Keratinocyte (primary cell): ENCODE measurements around the gene ITIH3. TPM values are rescaled to one million over a fixed set of nuclear protein-coding genes. Genes with fewer than 3 reads are reported as not detected.

Experiments
- DNase-seq: peaks from one replicate; pipeline ENCODE4 v3.0.0-alpha.2; 2011; ENCODE audit warnings: low read depth, missing footprints, low spot score
- FAIRE-seq: peaks from 2 replicates; lab custom pipeline; 2011; peaks lifted over from hg19 to GRCh38; lab: Jason Lieb, UNC
- H2AFZ ChIP-seq: 2 replicates; pipeline ENCODE4 v1.6.0; 2012; ENCODE audit warnings: low read length, control low read depth, inconsistent platforms; ENCODE audit not compliant: control insufficient read depth
- H3K27ac ChIP-seq: 2 replicates; pipeline ENCODE4 v1.5.1; 2011; ENCODE audit warnings: low read length; ENCODE audit not compliant: control insufficient read depth, insufficient read depth
- H3K27me3 ChIP-seq: 3 replicates; pipeline ENCODE4 v1.6.0; 2011; ENCODE audit warnings: low read length; ENCODE audit not compliant: control insufficient read depth, insufficient read depth; ENCODE audit errors: extremely low read depth
- H3K36me3 ChIP-seq, 2 experiments: 2 replicates in 1 of 2; 3 replicates in 1 of 2; pipeline ENCODE4 v1.5.1; 2011; ENCODE audit warnings: low read length in 2 of 2, mild to moderate bottlenecking in 1 of 2; ENCODE audit not compliant: control insufficient read depth in 2 of 2, insufficient read depth in 2 of 2; ENCODE audit errors: extremely low read depth in 1 of 2
- H3K4me1 ChIP-seq: 3 replicates; pipeline ENCODE4 v1.5.1; 2011; ENCODE audit warnings: low read length; ENCODE audit not compliant: control insufficient read depth, insufficient read depth; ENCODE audit errors: extremely low read depth
- H3K4me2 ChIP-seq: 3 replicates; pipeline ENCODE4 v1.6.0; 2011; ENCODE audit warnings: low read depth, low read length; ENCODE audit not compliant: control insufficient read depth, insufficient read depth; ENCODE audit errors: extremely low read depth
- H3K4me3 ChIP-seq, 3 experiments: fragments of 200-600 bp in 1 of 3; sonication (generic) in 1 of 3; 2 replicates in 2 of 3; 3 replicates in 1 of 3; pipeline ENCODE4 v1.5.1; 2011 to 2016; ENCODE audit warnings: low read length in 3 of 3, mild to moderate bottlenecking in 3 of 3, control low read depth in 2 of 3, inconsistent platforms in 1 of 3, low read depth in 1 of 3, mixed read lengths in 1 of 3, mixed run types in 1 of 3, moderate library complexity in 1 of 3; ENCODE audit not compliant: control insufficient read depth in 2 of 3, insufficient read depth in 2 of 3; ENCODE audit errors: extremely low read depth in 1 of 3
- H3K79me2 ChIP-seq: 2 replicates; pipeline ENCODE4 v1.6.0; 2012; ENCODE audit warnings: low read length; ENCODE audit not compliant: control insufficient read depth, insufficient read depth
- H3K9ac ChIP-seq: 3 replicates; pipeline ENCODE4 v1.6.0; 2011; ENCODE audit warnings: low read length; ENCODE audit not compliant: control insufficient read depth, insufficient read depth; ENCODE audit errors: extremely low read depth
- H3K9me1 ChIP-seq: 3 replicates; pipeline ENCODE4 v1.6.0; 2011; ENCODE audit warnings: low read length; ENCODE audit not compliant: control insufficient read depth, insufficient read depth; ENCODE audit errors: extremely low read depth
- H3K9me3 ChIP-seq: 2 replicates; pipeline ENCODE4 v1.5.1; 2012; ENCODE audit warnings: low read depth, low read length; ENCODE audit not compliant: control insufficient read depth
- H4K20me1 ChIP-seq: 3 replicates; pipeline ENCODE4 v1.6.0; 2011; ENCODE audit warnings: low read length; ENCODE audit not compliant: control insufficient read depth, insufficient read depth; ENCODE audit errors: extremely low read depth
- CTCF ChIP-seq, 3 experiments: IDR thresholded peaks in 1 of 3; conservative IDR thresholded peaks in 1 of 3; optimal IDR thresholded peaks in 1 of 3; 2 replicates in 2 of 3; 3 replicates in 1 of 3; pipeline versions ENCODE3 to v1.5.1; 2011; ENCODE audit warnings: low read length in 3 of 3, mild to moderate bottlenecking in 3 of 3, moderate library complexity in 2 of 3, control low read depth in 1 of 3, inconsistent platforms in 1 of 3; ENCODE audit not compliant: insufficient read depth in 2 of 3; ENCODE audit errors: extremely low read depth in 1 of 3
- EZH2 ChIP-seq: IDR thresholded peaks from one replicate; pipeline ENCODE4 v1.6.1; 2012; ENCODE audit warnings: inconsistent platforms, mild to moderate bottlenecking, low read length, moderate library complexity
- dilution Hi-C: fragments of 300-500 bp; cut with MboI; formaldehyde crosslinking; loops from one replicate; pipeline ENCODE4 v1.7.0; 2020; ENCODE audit warnings: low sequenced_read_pairs; ENCODE audit not compliant: extremely low pct_ligation_motif_present
- polyA plus RNA-seq, 5 experiments: library from polyadenylated mRNA; depleted of rRNA in 3 of 5; stranded (reverse) in 3 of 5; stranded (forward) in 1 of 5; unstranded in 1 of 5; fragments of >200 nt; gene quantifications; 1 replicate in 1 of 5; 2 replicates in 3 of 5; 3 replicates in 1 of 5; pipeline versions ENCODE4 v1.2.1 to v1.2.3, GENCODE V29; 2011 to 2012; ENCODE audit warnings: missing spikeins in 2 of 5, low read depth in 1 of 5, low replicate concordance in 1 of 5

ITIH3 gene
- polyA plus RNA-seq, 1 donor (not counting 4 experiments of a cell fraction or from before 2014, with no cell fraction given): not detected

- DNase-seq (no peak), FAIRE-seq (no peak)
- Histone ChIP-seq H3K4me3 (no peak overlapping the region), H3K27ac (no peak overlapping the region), H3K36me3 (no peaks in the 10 kb centered on the region), H2AFZ (no peak overlapping the region), H3K4me1 (peaks cover 11% of the 10 kb centered on the region), H3K79me2 (peaks cover 13% of the 10 kb centered on the region), H3K9me3 (no peaks in the 10 kb centered on the region), H3K9me1 (no peaks in the 10 kb centered on the region), H4K20me1 (no peaks in the 10 kb centered on the region), H3K9ac (no peak overlapping the region), H3K4me2 (no peak overlapping the region), H3K27me3 (no peaks in the 10 kb centered on the region)
- TF ChIP-seq CTCF (optimal IDR thresholded peaks at IDR 0.05 in 1 of 3, IDR thresholded peaks at IDR 0.05 in 1 of 3, conservative IDR thresholded peaks at IDR 0.05 in 1 of 3; ENCODE audit: extremely low read depth in 1 of 3, insufficient read depth in 2 of 3, low read length in 3 of 3): no peak
- no peak for TF ChIP-seq EZH2
- dilution Hi-C loops: no loop called here
Observed at GRCh38 chr3:52773361-52774065, 21.1 kb upstream of the ITIH3 start.

GRCh38 chr3:52774066-52774713 lies 20.4 kb upstream of the ITIH3 start:
- H3K9ac ChIP-seq: no peak overlapping the region
- H3K4me3 ChIP-seq: no peak overlapping the region
- H3K4me2 ChIP-seq: no peak overlapping the region
- no peaks in the 10 kb centered on the region for H3K36me3 ChIP-seq
- no peaks in the 10 kb centered on the region for H3K9me3 ChIP-seq
- dilution Hi-C loops: no loop called here
- no peaks in the 10 kb centered on the region for H3K9me1 ChIP-seq
- H3K27me3 ChIP-seq: no peaks in the 10 kb centered on the region
- FAIRE-seq (no peak), DNase-seq (no peak)
- H3K4me1 ChIP-seq: peaks cover 11% of the 10 kb centered on the region
- H3K27ac ChIP-seq: no peak overlapping the region
- H3K79me2 ChIP-seq: peaks cover 13% of the 10 kb centered on the region
- H4K20me1 ChIP-seq: no peaks in the 10 kb centered on the region
- no peak overlapping the region for H2AFZ ChIP-seq
- TF ChIP-seq EZH2 (no peak), CTCF (optimal IDR thresholded peaks at IDR 0.05 in 1 of 3, IDR thresholded peaks at IDR 0.05 in 1 of 3, conservative IDR thresholded peaks at IDR 0.05 in 1 of 3; ENCODE audit: extremely low read depth in 1 of 3, insufficient read depth in 2 of 3, low read length in 3 of 3) (no peak)
